Heart right ventricle (tissue), 16 donors: ENCODE measurements around the gene IGFN1. TPM values are rescaled to one million over a fixed set of nuclear protein-coding genes. Genes with fewer than 3 reads are reported as not detected.
A peak's percentile ranks its signal among the peaks of the same experiment; 100 is the strongest.

Experiments
- ATAC-seq, 8 donors: fragments of 200-7000 bp; cut with Tn5 transposase; one replicate each; pipeline ENCODE4 v1.9.1; 2020; ENCODE audit warnings: mild to moderate bottlenecking in 8 of 8, moderate library complexity in 8 of 8, moderate number of reproducible peaks in 1 of 8
- DNase-seq, 2 donors: peaks; one replicate each; pipeline ENCODE4 v3.0.0-alpha.2; 2020
- H3K27ac ChIP-seq, 10 donors: fragments of 200-600 bp; sonication (generic) in 2 of 10; one replicate each; pipeline versions ENCODE4 v1.5.0 to v1.8.0; 2020 to 2022; ENCODE audit warnings: mild to moderate bottlenecking in 3 of 10
- H3K27me3 ChIP-seq, 7 donors: fragments of 200-600 bp; one replicate each; pipeline ENCODE4 v1.8.0; 2021 to 2022; ENCODE audit warnings: mild to moderate bottlenecking in 2 of 7
- H3K36me3 ChIP-seq, 9 donors: fragments of 200-600 bp; sonication (generic) in 1 of 9; one replicate each; pipeline versions ENCODE4 v1.5.0 to v1.8.0; 2020 to 2022; ENCODE audit warnings: mild to moderate bottlenecking in 2 of 9
- H3K4me1 ChIP-seq, 9 donors: fragments of 200-600 bp; sonication (generic) in 1 of 9; one replicate each; pipeline versions ENCODE4 v1.5.0 to v1.8.0; 2020 to 2022; ENCODE audit warnings: mild to moderate bottlenecking in 4 of 9
- H3K4me3 ChIP-seq, 10 donors: fragments of 200-600 bp; sonication (generic) in 2 of 10; one replicate each; pipeline versions ENCODE4 v1.5.0 to v1.8.0; 2020 to 2022; ENCODE audit warnings: mild to moderate bottlenecking in 7 of 10, moderate library complexity in 2 of 10
- H3K9me3 ChIP-seq, 11 donors: fragments of 200-600 bp in 10 of 11; sonication (generic) in 2 of 11; one replicate each; pipeline versions ENCODE4 v1.5.0 to v1.8.0; 2013 to 2022; ENCODE audit warnings: mild to moderate bottlenecking in 2 of 11, control low read depth in 1 of 11, moderate library complexity in 1 of 11
- WGBS, 2 donors: extraction: QIAGEN DNeasy Blood & Tissue Kit; methylation state at CpG; one replicate each; pipeline ENCODE4 v1.1.7; 2013; ENCODE audit warnings: inconsistent platforms in 1 of 2; 5-methylcytosine and 5-hydroxymethylcytosine counted together
- intact Hi-C, 10 donors: fragments of 100-400 bp; cut with DNase I; formaldehyde crosslinking; loops; one replicate each; pipeline versions ENCODE4 v1.11.1 to v1.14.2; 2022
- long read RNA-seq, 3 donors: library from polyadenylated mRNA; unstranded; transcript quantifications; one replicate each; pipeline ENCODE4 v2.0.0, GENCODE V29; 2020 to 2021
- polyA plus RNA-seq, 2 donors: library from polyadenylated mRNA; stranded (reverse); fragments of 200-250 nt; gene quantifications; one replicate each; pipeline ENCODE4 v1.2.3, GENCODE V29; 2013
- total RNA-seq, 10 donors: library from RNA; stranded (reverse); fragmentation: NEBNext Ultra II Directional in 3 of 10; extraction: Animal tissue kit (Norgen Biotek cat#: 25700) in 3 of 10; gene quantifications; one replicate each; pipeline versions ENCODE4 v1.2.1 to v1.2.4, GENCODE V29; 2021 to 2023
- TF ChIP-seq, protein P1 (sequence below), 9 donors: fragments of 200-600 bp; sonication (generic) in 2 of 9; IDR thresholded peaks; one replicate each; pipeline versions ENCODE4 v1.5.0 to v1.8.0; 2021 to 2022; ENCODE audit warnings: antibody characterized with exemption in 9 of 9, mild to moderate bottlenecking in 5 of 9, moderate library complexity in 1 of 9
- donor health status: Arrhythmogenic right ventricular cardiomyopathy.
- donor health status: ischemic (EF 13 %, LVEDD 7.1; RV severe dilation, severe dysfunction).
- donor health status: healthy with polysubstance abuse.
- donor health status: DM: no; HTN: yes; CAD: no.
- donor health status: DM: no; HTN: no; CAD: no.
- donor health status: ischemic (EF 25% LVEDD 6.9; RV normal size, moderate dysfunction).
- donor health status: ischemic (EF 25% LVEDD 5.7; RV mildly dilated, moderate dysfunction).
- donor health status: healthy.
- donor health status: DM: yes; HTN: yes; CAD: no.
- donor health status: Ischemic cardiomyopathy.
- donor health status: ischemic (EF 35%, LVEDD 5.7; RV mildly dilated, moderate dysfunction).
- donor health status: nonischemic (EF 11% LVEDD 7.7; RV severe dilation, severe dysfunction).
- donor health status: DM: yes; HTN: yes; CAD: no.
- donor health status: PGD.
- donor health status: ischemic (EF 29% LVEDD 5.4; RV normal size, mild dysfunction).
- donor health status: nonischemic (EF 23%, LVEDD 6.1; RV moderate dilation, normal function).

IGFN1 gene
- under 1 TPM in 4 of 10 donors, not detected in 6; 0.02 to 0.07 (median 0.03) TPM for total RNA-seq
- under 1 TPM in 1 of 2 donors, not detected in 1; 0.01 TPM for polyA plus RNA-seq
- long read RNA-seq, donor 1: 0 reads
- long read RNA-seq, donor 2: 0 reads
- long read RNA-seq, donor 3: 0 reads

- no peaks in the 10 kb centered on the region for H3K9me3 ChIP-seq
- 51 to 52% methylated on average over 9 of the region's 9 CpGs for WGBS, 2 donors
- intact Hi-C loops: no loop called here
- DNase-seq (no peak), ATAC-seq (no peak)
- H3K4me1 ChIP-seq: peaks cover 0 to 9% (median 0%) of the 10 kb centered on the region in 9 donors
- H3K27ac ChIP-seq: no peak within 1 kb of the TSS
- no peaks in the 10 kb centered on the region for H3K36me3 ChIP-seq
- TF ChIP-seq, protein P1, sequence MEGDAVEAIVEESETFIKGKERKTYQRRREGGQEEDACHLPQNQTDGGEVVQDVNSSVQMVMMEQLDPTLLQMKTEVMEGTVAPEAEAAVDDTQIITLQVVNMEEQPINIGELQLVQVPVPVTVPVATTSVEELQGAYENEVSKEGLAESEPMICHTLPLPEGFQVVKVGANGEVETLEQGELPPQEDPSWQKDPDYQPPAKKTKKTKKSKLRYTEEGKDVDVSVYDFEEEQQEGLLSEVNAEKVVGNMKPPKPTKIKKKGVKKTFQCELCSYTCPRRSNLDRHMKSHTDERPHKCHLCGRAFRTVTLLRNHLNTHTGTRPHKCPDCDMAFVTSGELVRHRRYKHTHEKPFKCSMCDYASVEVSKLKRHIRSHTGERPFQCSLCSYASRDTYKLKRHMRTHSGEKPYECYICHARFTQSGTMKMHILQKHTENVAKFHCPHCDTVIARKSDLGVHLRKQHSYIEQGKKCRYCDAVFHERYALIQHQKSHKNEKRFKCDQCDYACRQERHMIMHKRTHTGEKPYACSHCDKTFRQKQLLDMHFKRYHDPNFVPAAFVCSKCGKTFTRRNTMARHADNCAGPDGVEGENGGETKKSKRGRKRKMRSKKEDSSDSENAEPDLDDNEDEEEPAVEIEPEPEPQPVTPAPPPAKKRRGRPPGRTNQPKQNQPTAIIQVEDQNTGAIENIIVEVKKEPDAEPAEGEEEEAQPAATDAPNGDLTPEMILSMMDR (IDR thresholded peaks at IDR 0.05): no peak
- H3K27me3 ChIP-seq: peaks cover 0 to 17% (median 11%) of the 10 kb centered on the region in 7 donors
- no peak within 1 kb of the TSS for H3K4me3 ChIP-seq
Measured at GRCh38 chr1:201190624-201191051, at the start of gene IGFN1. IGFN1 (plus strand) TSS chr1:201190824; CDS start chr1:201193294, 2,470 bp downstream.

DNA sequence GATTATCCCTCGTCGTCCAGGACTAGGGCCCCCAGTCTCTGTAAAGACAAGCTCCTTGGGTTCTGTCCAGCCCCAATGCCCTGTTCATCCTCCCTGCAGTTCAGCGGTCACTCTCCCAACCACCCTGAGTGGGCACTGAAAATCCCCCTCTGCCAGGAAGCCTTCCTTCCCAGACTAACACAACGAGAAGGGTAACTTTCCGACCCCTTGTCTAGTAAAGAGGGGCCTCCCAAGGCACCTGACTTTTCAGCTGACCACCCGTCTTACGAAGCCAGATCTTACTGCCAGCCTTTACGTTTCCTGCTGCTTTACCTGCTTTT lies 49.7 kb upstream of the IGFN1 start:
- peaks cover 0 to 90% (median 18%) of the 10 kb centered on the region in 9 donors for H3K36me3 ChIP-seq
- H3K27ac ChIP-seq: no peak overlapping the region
- no peak for ATAC-seq
- no peaks in the 10 kb centered on the region for H3K27me3 ChIP-seq
- intact Hi-C loops: loop anchor here in 1 of 10 donors (10.0 kb wide), 1 partner anchor 84 kb away; no protein-coding TSS in a partner anchor
- no peaks in the 10 kb centered on the region for H3K9me3 ChIP-seq
- WGBS, 2 donors: 96 to 98% methylated on average over 8 of the region's 8 CpGs
- H3K4me1 ChIP-seq: peaks cover 0 to 19% (median 5%) of the 10 kb centered on the region in 9 donors
- H3K4me3 ChIP-seq: no peak overlapping the region
- TF ChIP-seq, protein P1 (IDR thresholded peaks at IDR 0.05): no peak
- no peak for DNase-seq

GRCh38 chr1:201141418-201141817 lies 49.2 kb upstream of the IGFN1 start:
- Histone ChIP-seq H3K36me3 (peaks cover 0 to 91% (median 18%) of the 10 kb centered on the region in 9 donors), H3K4me1 (peaks cover 0 to 19% (median 5%) of the 10 kb centered on the region in 9 donors), H3K27ac (no peak overlapping the region), H3K9me3 (no peaks in the 10 kb centered on the region), H3K4me3 (no peak overlapping the region), H3K27me3 (no peaks in the 10 kb centered on the region)
- intact Hi-C loops: loop anchor here in 1 of 10 donors (10.0 kb wide), 1 partner anchor 83 kb away; no protein-coding TSS in a partner anchor
- TF ChIP-seq, protein P1 (IDR thresholded peaks at IDR 0.05): no peak
- no peak for ATAC-seq
- DNase-seq: no peak
- WGBS, 2 donors: 96 to 98% methylated on average over 5 of the region's 5 CpGs

DNA sequence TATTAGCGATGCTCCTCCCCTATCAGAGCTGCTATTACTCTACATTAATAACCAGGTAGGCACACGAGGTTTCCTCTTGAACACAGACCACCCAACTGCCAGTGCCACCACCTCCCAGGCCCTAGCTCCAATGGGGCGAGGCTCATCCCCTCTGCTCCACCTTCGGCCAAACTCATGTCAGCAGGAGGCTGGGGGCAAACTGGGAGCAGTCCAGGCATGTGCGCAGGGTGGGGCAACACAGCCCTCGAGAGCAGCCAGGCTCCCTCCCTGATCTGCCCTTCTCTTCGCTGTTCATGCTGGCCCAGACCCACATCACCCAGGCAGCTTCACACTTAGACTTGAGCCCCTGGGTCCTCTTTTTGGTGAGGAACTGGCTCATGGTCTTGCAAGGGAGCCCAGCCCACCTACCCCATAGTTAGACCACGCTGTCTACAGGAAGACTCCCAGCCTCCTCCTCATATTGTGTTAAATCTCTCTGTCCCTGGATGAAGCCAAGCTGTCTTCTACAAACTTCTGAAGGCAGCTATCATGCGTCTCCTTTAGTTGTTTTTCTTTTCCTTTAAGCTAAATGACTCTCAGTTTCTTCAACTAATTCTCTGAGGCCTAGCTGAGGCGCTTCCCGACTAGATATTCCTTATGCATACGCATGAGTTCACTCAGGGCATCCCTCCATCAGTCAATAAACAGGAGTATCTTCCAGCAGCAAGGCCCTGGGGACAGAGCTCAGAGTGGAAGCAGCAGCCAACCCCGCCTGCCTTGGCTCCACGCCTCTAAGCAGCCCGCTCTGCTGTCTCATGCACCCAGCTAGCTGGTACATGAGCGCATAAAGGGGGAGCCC lies 48.4 kb upstream of the IGFN1 start:
- no peak overlapping the region for H3K27ac ChIP-seq
- 79 to 81% methylated on average over 16 of the region's 16 CpGs for WGBS, 2 donors

More for the DNA sequence above, 48.4 kb upstream of the IGFN1 start:
- Histone ChIP-seq H3K4me1 (peaks cover 0 to 19% (median 0%) of the 10 kb centered on the region in 9 donors), H3K36me3 (peaks cover 0 to 93% (median 20%) of the 10 kb centered on the region in 9 donors), H3K4me3 (no peak overlapping the region), H3K9me3 (no peaks in the 10 kb centered on the region), H3K27me3 (no peaks in the 10 kb centered on the region)
- ATAC-seq: peak in 5 of 8 donors; percentile 25 to 54 (median 33)
- intact Hi-C loops: loop anchor here in 1 of 10 donors (10.0 kb wide), 1 partner anchor 83 kb away; no protein-coding TSS in a partner anchor
- TF ChIP-seq, protein P1 (IDR thresholded peaks at IDR 0.05): no peak
- DNase-seq: peak; percentile 18 to 65
